ENCODE measurements around the gene THBS3.
"Not testable (repeated sequence)": the region's sequence is repeated elsewhere in the genome, so short reads cannot be mapped to it uniquely, and the experiment has no call there.

Gene THBS3

DNA sequence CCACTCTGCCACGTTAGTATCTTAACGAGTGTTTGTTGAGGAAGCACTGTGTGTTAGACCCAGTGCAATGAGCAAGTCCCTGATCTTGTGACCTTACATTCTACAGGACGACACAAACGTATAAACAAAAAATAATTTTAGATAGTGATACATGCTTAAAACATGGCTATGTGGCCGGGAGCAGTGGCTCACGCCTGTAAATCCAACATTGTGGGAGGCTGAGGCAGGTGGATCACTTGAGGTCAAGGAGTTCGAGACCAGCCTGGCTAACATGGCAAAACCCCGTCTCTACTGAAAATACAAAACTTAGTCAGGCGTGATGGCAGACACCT is 20.4 kb upstream of the THBS3 start:
- no peak for DNase-seq (ENCODE audit: low spot score)
- Histone ChIP-seq H3K27ac (peak overlapping the region; percentile 60 to 89), H3K4me3 (peak overlapping the region; percentile 73)
- TF ChIP-seq, protein P1, sequence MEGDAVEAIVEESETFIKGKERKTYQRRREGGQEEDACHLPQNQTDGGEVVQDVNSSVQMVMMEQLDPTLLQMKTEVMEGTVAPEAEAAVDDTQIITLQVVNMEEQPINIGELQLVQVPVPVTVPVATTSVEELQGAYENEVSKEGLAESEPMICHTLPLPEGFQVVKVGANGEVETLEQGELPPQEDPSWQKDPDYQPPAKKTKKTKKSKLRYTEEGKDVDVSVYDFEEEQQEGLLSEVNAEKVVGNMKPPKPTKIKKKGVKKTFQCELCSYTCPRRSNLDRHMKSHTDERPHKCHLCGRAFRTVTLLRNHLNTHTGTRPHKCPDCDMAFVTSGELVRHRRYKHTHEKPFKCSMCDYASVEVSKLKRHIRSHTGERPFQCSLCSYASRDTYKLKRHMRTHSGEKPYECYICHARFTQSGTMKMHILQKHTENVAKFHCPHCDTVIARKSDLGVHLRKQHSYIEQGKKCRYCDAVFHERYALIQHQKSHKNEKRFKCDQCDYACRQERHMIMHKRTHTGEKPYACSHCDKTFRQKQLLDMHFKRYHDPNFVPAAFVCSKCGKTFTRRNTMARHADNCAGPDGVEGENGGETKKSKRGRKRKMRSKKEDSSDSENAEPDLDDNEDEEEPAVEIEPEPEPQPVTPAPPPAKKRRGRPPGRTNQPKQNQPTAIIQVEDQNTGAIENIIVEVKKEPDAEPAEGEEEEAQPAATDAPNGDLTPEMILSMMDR (IDR thresholded peaks at IDR 0.05): no peak

DNA sequence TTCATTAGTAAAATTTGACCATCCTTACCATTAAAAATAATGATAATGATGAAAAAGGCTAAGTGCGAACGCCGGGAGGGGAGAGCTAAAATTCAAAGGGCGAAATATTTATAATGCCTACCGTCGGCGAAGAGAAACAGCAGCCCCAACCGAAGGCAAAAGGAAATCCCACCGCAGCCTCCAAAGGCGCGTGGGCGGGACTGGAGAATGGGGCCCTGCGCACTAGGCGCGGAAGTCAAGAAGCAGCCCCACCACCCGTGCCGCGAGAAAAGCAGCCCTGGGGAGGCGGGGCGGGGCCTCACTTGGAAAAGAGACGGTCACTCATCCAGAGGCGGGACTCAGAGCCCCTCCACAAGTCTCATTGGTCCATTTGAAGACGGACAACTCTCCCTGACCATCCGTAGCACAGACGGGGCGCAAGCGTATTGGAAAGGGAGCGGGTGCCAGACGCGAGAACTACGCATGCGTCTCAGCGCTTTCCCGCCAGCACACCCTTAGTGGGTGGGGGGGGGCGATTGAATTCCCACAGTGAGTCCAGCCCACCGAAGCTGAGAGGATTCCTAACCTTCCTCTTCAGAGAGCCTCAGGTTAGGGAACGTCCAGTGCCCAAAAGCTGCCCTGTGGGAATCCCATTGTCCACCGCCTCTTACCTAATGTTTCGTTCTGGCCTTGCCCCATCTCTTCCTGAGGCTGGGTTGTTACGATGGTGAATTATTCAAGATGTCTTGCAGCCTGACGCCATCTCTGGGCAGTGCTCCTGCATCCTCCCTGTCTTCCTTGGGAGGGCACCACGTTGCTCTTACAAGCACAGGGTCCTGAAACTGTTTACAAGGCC is 19.8 kb upstream of the THBS3 start:
- peak; percentile 99 for DNase-seq (ENCODE audit: low spot score)
- TF ChIP-seq, protein P1 (IDR thresholded peaks at IDR 0.05): no peak
- Histone ChIP-seq H3K4me3 (peak overlapping the region; percentile 73), H3K27ac (peak overlapping the region; percentile 60 to 89)

DNA sequence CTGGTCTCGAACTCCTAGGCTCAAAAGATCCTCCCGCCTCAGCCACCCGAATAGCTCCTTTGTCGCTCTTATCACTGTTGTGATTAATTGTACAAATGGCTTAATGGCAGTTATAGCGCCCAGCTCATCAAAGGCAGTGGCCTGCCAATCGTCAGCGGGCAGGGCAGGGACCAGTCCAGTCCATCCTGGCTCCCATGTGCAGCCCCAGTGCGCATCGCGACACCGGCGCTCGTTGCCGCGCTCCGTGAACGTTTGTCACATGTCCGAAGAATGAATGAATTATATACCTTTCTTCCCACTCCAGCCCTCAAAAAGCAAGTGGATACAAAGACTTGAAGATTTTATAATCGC is 19.2 kb upstream of the THBS3 start:
- peak; percentile 81 for DNase-seq (ENCODE audit: low spot score)
- peak overlapping the region; percentile 73 for H3K4me3 ChIP-seq
- TF ChIP-seq, protein P1 (IDR thresholded peaks at IDR 0.05): peak; percentile 10
- H3K27ac ChIP-seq: peak overlapping the region; percentile 60 to 89

DNA sequence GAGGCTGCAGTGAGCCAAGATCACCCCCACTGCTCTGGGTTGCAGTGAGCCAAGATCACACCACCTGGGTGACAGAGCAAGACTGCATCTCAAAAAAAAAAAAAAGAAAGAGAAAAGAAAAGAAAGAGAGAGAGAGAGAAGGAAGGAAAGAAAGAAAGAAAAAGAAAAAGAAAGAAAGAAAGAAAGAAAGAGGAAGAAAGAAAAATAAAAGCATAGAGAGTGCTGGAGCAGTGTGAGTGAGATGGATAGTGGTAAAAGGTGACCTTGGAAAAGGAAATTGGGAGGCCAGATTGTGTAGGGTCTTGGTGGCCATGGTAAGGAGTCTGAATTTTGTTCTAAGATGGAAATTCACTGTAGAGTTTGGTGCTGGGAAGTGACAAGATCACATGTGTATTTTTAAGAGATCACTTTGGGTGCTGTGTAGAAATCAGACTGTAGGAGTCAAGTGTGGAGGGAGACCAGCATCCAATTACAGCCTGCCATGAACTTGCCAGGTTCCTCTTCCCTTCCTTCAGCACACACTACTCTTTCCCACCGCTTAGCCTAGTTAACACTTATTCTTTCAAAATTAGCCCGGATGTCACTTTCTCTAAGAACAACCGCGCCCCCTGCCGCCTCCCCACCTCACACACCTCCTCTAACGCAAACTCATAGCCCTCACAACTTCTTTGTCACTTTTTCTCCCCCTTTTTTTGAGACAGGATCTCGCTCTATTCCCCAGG is 18.7 kb upstream of the THBS3 start:
- Histone ChIP-seq H3K4me3 (peak overlapping the region; percentile 73), H3K27ac (peak overlapping the region; percentile 60 to 89)
- DNase-seq (ENCODE audit: low spot score): peak; percentile 78
- TF ChIP-seq, protein P1 (IDR thresholded peaks at IDR 0.05): peak; percentile 20

DNA sequence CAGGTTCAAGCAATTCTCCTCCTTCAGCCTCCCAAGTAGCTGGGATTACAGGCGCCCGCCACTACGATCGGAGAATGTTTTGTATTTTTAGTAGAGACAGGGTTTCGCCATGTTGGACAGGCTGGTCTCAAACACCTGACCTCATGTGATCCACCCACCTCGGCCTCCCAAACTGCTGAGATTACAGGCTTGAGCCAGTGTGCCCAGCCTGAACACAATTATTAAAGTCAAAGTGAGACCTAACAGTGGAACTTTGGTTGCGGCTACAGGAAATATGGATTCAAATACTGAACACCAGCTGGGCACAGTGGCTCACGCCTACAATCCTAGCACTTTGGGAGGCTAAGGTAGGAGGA is 17.7 kb upstream of the THBS3 start:
- H3K27ac ChIP-seq: peak overlapping the region in 1 of 2 donors; percentile 37
- not testable (repeated sequence) for H3K4me3 ChIP-seq; DNase-seq (ENCODE audit: low spot score)

DNA sequence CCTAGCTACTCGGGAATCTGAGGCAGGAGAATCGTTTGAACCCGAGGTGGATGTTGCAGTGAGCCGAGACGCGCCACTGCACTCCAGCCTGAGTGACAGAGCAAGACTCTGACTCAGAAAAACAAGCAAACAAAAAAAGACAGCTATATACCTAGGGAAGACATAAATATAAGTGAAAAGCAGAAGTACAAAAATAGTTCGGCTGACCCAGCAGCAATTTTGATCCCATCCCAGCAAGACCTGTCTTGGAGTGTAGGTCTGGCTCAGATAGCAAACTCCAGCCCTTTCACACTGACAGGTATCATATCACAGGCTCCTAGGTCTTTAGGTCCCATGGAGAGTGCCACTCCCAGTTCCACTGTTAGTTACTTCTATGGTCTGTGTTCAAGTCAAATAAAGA is 15.3 kb upstream of the THBS3 start:
- Histone ChIP-seq H3K27ac (no peak overlapping the region), H3K4me3 (no peak overlapping the region)
- TF ChIP-seq, protein P1 (IDR thresholded peaks at IDR 0.05): no peak
- DNase-seq (ENCODE audit: low spot score): no peak

DNA sequence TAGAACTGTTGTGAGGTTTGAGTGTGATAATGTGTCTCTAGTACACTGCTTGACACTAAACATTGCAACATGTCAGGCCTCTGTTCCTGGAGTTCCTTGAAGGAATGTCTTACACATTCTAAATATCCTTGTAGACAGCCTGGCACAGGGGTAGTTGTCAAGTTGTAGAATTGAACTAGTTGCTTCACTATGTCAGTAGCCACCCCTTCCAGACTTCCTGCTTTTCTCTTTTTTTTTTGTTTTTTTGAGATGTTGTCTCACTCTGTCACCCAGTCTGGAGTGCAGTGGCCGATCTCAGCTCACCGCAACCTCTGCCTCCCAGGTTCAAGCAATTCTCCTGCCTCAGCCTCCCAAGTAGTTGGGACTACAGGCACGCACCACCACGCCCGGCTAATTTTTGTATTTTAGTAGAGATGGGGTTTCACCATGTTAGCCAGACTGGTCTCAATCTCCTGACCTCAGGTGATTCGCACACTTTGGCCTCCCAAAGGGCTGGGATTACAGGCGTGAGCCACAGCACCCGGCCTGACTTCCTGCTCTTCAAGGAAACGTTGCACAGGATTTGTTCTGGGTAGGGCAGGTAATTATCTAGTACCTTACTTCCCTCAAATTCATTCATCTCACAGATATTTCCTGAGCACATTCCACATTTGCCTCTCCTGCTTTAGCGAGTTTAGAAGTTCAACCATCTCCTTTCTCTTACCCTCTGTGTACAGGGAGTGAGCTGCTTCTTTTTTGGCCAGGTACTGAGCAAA is 12.7 kb upstream of the THBS3 start:
- DNase-seq (ENCODE audit: low spot score); H3K4me3 ChIP-seq: not testable (repeated sequence)
- H3K27ac ChIP-seq: peak overlapping the region in 1 of 2 donors; percentile 23

All from coronary artery (tissue), 2 donors.